Kidney epithelial cell (primary cell): ENCODE measurements around the gene TIMM10. TPM values are rescaled to one million over a fixed set of nuclear protein-coding genes. Genes with fewer than 3 reads are reported as not detected.

Experiments used
- DNase-seq: peaks from one replicate; pipeline ENCODE4 v3.0.0-alpha.2; 2010; ENCODE audit warnings: low read depth
- H3K27me3 ChIP-seq: 2 replicates; pipeline ENCODE4 v1.6.0; 2011; ENCODE audit warnings: low read length; ENCODE audit not compliant: control insufficient read depth, insufficient read depth
- H3K36me3 ChIP-seq: 2 replicates; pipeline ENCODE4 v1.5.1; 2011; ENCODE audit warnings: low read length; ENCODE audit not compliant: control insufficient read depth, insufficient read depth
- H3K4me3 ChIP-seq: 2 replicates; pipeline ENCODE4 v1.5.1; 2011; ENCODE audit warnings: low read depth, mild to moderate bottlenecking, control low read depth, low read length
- total RNA-seq: library from RNA; depleted of rRNA; stranded (reverse); fragments of >200 nt; gene quantifications from 2 replicates; pipeline ENCODE4 v1.2.3, GENCODE V29; 2015
- TF ChIP-seq, protein P1 (sequence below): IDR thresholded peaks from 2 replicates; pipeline ENCODE4 v1.5.1; 2011; ENCODE audit warnings: mild to moderate bottlenecking, moderate library complexity, low read length, control low read depth, inconsistent platforms; ENCODE audit not compliant: insufficient read depth, poor library complexity, severe bottlenecking

TIMM10 gene, protein sequence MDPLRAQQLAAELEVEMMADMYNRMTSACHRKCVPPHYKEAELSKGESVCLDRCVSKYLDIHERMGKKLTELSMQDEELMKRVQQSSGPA
- total RNA-seq = 49.6 and 66.4 TPM in 2 replicates

- H3K36me3 ChIP-seq = peaks cover 1% of the 10 kb centered on the region
- peak within 1 kb of the TSS; percentile 71 for H3K4me3 ChIP-seq
- DNase-seq = peak; percentile 96
- no peaks in the 10 kb centered on the region for H3K27me3 ChIP-seq
- TF ChIP-seq, protein P1, sequence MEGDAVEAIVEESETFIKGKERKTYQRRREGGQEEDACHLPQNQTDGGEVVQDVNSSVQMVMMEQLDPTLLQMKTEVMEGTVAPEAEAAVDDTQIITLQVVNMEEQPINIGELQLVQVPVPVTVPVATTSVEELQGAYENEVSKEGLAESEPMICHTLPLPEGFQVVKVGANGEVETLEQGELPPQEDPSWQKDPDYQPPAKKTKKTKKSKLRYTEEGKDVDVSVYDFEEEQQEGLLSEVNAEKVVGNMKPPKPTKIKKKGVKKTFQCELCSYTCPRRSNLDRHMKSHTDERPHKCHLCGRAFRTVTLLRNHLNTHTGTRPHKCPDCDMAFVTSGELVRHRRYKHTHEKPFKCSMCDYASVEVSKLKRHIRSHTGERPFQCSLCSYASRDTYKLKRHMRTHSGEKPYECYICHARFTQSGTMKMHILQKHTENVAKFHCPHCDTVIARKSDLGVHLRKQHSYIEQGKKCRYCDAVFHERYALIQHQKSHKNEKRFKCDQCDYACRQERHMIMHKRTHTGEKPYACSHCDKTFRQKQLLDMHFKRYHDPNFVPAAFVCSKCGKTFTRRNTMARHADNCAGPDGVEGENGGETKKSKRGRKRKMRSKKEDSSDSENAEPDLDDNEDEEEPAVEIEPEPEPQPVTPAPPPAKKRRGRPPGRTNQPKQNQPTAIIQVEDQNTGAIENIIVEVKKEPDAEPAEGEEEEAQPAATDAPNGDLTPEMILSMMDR = no peak
Measured at GRCh38 chr11:57530596-57531507, at the start of gene TIMM10. TIMM10 (minus strand) TSS chr11:57530754; CDS start chr11:57530189, 565 bp downstream.

- Histone ChIP-seq H3K27me3 (peaks cover 3% of the 10 kb centered on the region), H3K36me3 (no peaks in the 10 kb centered on the region), H3K4me3 (no peak overlapping the region)
- DNase-seq = no peak
- TF ChIP-seq, protein P1 = no peak
Measured at GRCh38 chr11:57574061-57574460, 43.5 kb upstream of the TIMM10 start.

GRCh38 chr11:57571606-57572005, 41.1 kb upstream of the TIMM10 start:
- Histone ChIP-seq H3K36me3 (no peaks in the 10 kb centered on the region), H3K4me3 (no peak overlapping the region), H3K27me3 (no peaks in the 10 kb centered on the region)
- DNase-seq = no peak
- TF ChIP-seq, protein P1 = no peak

- H3K36me3 ChIP-seq = no peaks in the 10 kb centered on the region
- H3K27me3 ChIP-seq = no peaks in the 10 kb centered on the region
- no peak for DNase-seq
- peak overlapping the region; percentile 77 for H3K4me3 ChIP-seq
- TF ChIP-seq, protein P1 = peak; percentile 94
Measured at GRCh38 chr11:57568330-57568766, 37.8 kb upstream of the TIMM10 start.

DNA sequence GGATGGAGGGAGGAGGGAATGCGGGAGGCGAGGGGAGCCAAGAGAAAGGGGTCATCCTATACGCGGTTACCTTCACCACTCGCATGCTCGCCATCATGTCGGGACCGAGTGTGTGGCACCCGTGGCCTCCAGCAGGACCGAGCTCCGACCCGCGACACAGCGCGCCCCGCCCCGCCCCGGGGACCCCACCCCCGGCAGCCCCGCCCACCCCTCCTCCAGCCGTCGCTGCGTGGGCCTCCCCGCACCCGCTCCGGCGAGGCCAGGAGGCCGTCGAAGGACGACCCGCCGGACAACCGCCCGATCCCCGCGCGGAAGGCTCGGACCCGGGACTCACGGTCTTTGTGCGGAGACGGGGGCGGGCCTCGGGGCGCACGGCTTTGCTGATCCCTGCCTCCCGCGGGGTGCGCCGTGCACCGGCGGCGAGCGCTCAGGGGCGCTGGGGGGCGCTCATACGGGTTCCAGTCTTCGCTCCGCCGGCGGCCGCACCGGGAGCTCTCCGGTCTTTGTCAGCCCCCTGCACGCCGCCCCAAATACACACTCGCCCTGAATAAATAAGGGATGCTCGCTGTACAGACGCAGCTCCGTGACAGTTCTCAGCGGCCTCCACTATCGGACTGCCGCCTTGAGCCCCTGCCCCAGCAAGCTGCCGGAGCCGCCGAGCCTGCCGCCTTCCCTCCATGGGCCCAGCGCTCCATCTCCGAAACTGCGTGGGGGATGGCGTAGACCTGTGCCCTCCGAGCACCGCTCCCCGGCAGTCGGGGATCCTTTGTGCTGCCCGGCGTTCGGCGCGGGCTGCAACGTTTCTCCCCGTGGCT, 37.2 kb upstream of the TIMM10 start, which contains the start of gene UBE2L6:
TSS of gene UBE2L6 (minus strand) at position 158 of the 815 bp plus-strand sequence. CDS start at position 97, 61 bp downstream.
- Histone ChIP-seq H3K4me3 (peak within 1 kb of the TSS; percentile 77), H3K36me3 (no peaks in the 10 kb centered on the region), H3K27me3 (no peaks in the 10 kb centered on the region)
- TF ChIP-seq, protein P1 = no peak
- no peak for DNase-seq
